Esophagus squamous epithelium (tissue), 4 donors: Measurements from ENCODE around the gene RNF34.
"Not testable (repeated sequence)": the region's sequence is repeated elsewhere in the genome, so short reads cannot be mapped to it uniquely, and the experiment has no call there.

Experiments used
- POLR2A ChIP-seq, 4 donors: fragments of 450-650 bp; IDR thresholded peaks; one replicate each; pipeline ENCODE4 v1.6.1; 2017; ENCODE audit warnings: antibody characterized with exemption in 4 of 4, mild to moderate bottlenecking in 4 of 4, moderate library complexity in 3 of 4
- TF ChIP-seq, protein P1 (sequence below), 6 experiments: fragments of 450-650 bp in 4 of 6; fragments of 200-600 bp in 2 of 6; sonication (generic) in 2 of 6; IDR thresholded peaks; one replicate each; pipeline ENCODE4 v1.5.1; 2016 to 2019; ENCODE audit warnings: antibody characterized with exemption in 6 of 6, mild to moderate bottlenecking in 4 of 6, moderate library complexity in 4 of 6

DNA sequence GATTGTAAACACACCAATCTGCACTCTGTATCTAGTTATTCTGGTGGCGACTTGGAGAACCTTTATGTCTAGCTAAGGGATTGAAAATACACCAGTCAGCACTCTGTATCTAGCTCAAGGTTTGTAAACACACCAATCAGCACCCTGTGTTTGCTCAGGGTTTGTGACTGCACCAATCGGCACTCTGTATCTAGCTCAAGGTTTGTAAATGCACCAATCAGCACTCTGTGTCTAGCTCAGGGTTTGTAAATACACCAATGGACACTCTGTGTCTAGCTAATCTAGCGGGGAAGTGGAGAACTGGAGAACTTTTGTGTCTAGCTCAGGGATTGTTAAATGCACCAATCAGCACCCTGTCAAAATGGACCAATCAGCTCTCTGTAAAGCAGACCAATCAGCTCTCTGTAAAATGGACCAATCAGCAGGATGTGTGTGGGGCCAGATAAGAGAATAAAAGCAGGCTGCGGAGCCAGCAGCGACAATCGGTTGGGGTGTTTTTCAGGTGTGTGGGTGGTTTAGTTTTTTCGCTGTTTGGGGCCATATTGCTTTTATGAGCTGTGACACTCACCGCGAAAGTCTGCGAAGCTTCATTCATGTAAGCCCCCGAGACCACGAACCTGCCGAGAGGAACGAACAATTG lies 24.9 kb upstream of the RNF34 start:
- TF ChIP-seq, protein P1, sequence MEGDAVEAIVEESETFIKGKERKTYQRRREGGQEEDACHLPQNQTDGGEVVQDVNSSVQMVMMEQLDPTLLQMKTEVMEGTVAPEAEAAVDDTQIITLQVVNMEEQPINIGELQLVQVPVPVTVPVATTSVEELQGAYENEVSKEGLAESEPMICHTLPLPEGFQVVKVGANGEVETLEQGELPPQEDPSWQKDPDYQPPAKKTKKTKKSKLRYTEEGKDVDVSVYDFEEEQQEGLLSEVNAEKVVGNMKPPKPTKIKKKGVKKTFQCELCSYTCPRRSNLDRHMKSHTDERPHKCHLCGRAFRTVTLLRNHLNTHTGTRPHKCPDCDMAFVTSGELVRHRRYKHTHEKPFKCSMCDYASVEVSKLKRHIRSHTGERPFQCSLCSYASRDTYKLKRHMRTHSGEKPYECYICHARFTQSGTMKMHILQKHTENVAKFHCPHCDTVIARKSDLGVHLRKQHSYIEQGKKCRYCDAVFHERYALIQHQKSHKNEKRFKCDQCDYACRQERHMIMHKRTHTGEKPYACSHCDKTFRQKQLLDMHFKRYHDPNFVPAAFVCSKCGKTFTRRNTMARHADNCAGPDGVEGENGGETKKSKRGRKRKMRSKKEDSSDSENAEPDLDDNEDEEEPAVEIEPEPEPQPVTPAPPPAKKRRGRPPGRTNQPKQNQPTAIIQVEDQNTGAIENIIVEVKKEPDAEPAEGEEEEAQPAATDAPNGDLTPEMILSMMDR (IDR thresholded peaks at IDR 0.05) = not testable (repeated sequence)
- TF ChIP-seq POLR2A (IDR thresholded peaks at IDR 0.05) = not testable (repeated sequence)
